HCT116 (cell line): Measurements from ENCODE around the gene TJP1. TPM values are rescaled to one million over a fixed set of nuclear protein-coding genes. Genes with fewer than 3 reads are reported as not detected.

Source experiments
- ATAC-seq: fragments of 200-7000 bp; cut with Tn5 transposase; 2 replicates; pipeline ENCODE4 v1.9.1; 2020; ENCODE audit warnings: mild to moderate bottlenecking, moderate library complexity
- BruUV-seq: library from RNA; stranded (reverse); fragments of 400-500 nt; replicated peaks from 2 replicates; lab custom pipeline; 2021; lab: Mats Ljungman, UMichigan
- CTCF ChIA-PET: fragments of 300-600 bp; sonication (Branson Sonifier 250); formaldehyde crosslinking; loops from one replicate; lab custom pipeline; 2021; ENCODE audit warnings: antibody characterized with exemption; lab: Charles Lee
- POLR2A ChIA-PET: fragments of 300-600, 350-600 bp; sonication (Branson Sonifier 250); formaldehyde crosslinking; loops from one replicate; lab custom pipeline; 2021; ENCODE audit warnings: antibody characterized with exemption; lab: Charles Lee
- RAD21 ChIA-PET, 2 experiments: fragments of 300-600 bp; sonication (Branson Sonifier 250); formaldehyde crosslinking; loops; one replicate each; lab custom pipeline; 2023; ENCODE audit warnings: low total read pairs in 2 of 2; ENCODE audit not compliant: uncharacterized antibody in 2 of 2, unreplicated experiment in 2 of 2, low non-redundant PET in 1 of 2; lab: Charles Lee
- DNase-seq: peaks from one replicate; pipeline ENCODE4 v3.0.0-alpha.2; 2010; ENCODE audit warnings: low read depth, low spot score
- H2AFZ ChIP-seq: fragments of 200-600 bp; shearing (Covaris generic), sonication (generic); 2 replicates; pipeline ENCODE4 v1.6.1; 2017; ENCODE audit warnings: low read depth, mixed run types, mixed read lengths, antibody characterized with exemption, low read length; ENCODE audit not compliant: poor library complexity, severe bottlenecking
- H3K27ac ChIP-seq: 2 replicates; pipeline ENCODE4 v1.5.1; 2012; ENCODE audit warnings: low read depth, low read length
- H3K27me3 ChIP-seq: fragments of 200-600 bp; sonication (generic); 2 replicates; pipeline ENCODE4 v1.6.1; 2016; ENCODE audit warnings: mixed run types, low read length, mixed read lengths; ENCODE audit not compliant: insufficient read depth
- H3K36me3 ChIP-seq, 2 experiments: fragments of 200-500 bp in 1 of 2; fragments of 200-600 bp in 1 of 2; sonication (Bioruptor generic) in 1 of 2; sonication (generic) in 1 of 2; 2 replicates each; pipeline versions ENCODE4 v1.5.1 to v1.6.1; 2014 to 2016; ENCODE audit warnings: low read length in 2 of 2, inconsistent platforms in 1 of 2, mixed read lengths in 1 of 2, mixed run types in 1 of 2; ENCODE audit not compliant: insufficient read depth in 2 of 2, control insufficient read depth in 1 of 2
- H3K4me1 ChIP-seq, 2 experiments: fragments of 200-600 bp in 1 of 2; sonication (generic) in 1 of 2; 2 replicates each; pipeline versions ENCODE4 v1.5.1 to v1.6.1; 2012 to 2017; ENCODE audit warnings: low read length in 2 of 2, inconsistent platforms in 1 of 2, mild to moderate bottlenecking in 1 of 2, mixed read lengths in 1 of 2, mixed run types in 1 of 2, moderate library complexity in 1 of 2; ENCODE audit not compliant: insufficient read depth in 2 of 2, control insufficient read depth in 1 of 2
- H3K4me2 ChIP-seq: fragments of 200-600 bp; sonication (generic); 2 replicates; pipeline ENCODE4 v1.6.1; 2017; ENCODE audit warnings: mixed run types, low read length, mixed read lengths
- H3K4me3 ChIP-seq, 2 experiments: fragments of 200-600 bp in 1 of 2; sonication (generic) in 1 of 2; replicated peaks in 1 of 2; 2 replicates each; pipeline ENCODE4 v1.5.1; 2011 to 2016; ENCODE audit warnings: low read length in 2 of 2, control low read depth in 1 of 2, low read depth in 1 of 2, mild to moderate bottlenecking in 1 of 2, mixed read lengths in 1 of 2, mixed run types in 1 of 2
- H3K79me2 ChIP-seq: fragments of 200-600 bp; sonication (generic); 2 replicates; pipeline ENCODE4 v1.6.1; 2017; ENCODE audit warnings: mild to moderate bottlenecking, mixed run types, low read length, moderate library complexity, mixed read lengths; ENCODE audit not compliant: insufficient read depth
- H3K9ac ChIP-seq: fragments of 200-600 bp; sonication (generic); 2 replicates; pipeline ENCODE4 v1.6.1; 2016; ENCODE audit warnings: low read length, mixed read lengths
- H3K9me2 ChIP-seq: fragments of 200-600 bp; sonication (generic), shearing (Covaris generic); 2 replicates; pipeline ENCODE4 v1.6.1; 2017; ENCODE audit warnings: mixed run types, mild to moderate bottlenecking, moderate library complexity; ENCODE audit not compliant: insufficient read depth
- H3K9me3 ChIP-seq, 2 experiments: fragments of 200-500 bp in 1 of 2; fragments of 200-600 bp in 1 of 2; sonication (Bioruptor generic) in 1 of 2; sonication (generic) in 1 of 2; 2 replicates each; pipeline ENCODE4 v1.6.1; 2014 to 2017; ENCODE audit warnings: low read length in 2 of 2, mixed read lengths in 2 of 2, inconsistent platforms in 1 of 2, low read depth in 1 of 2, mild to moderate bottlenecking in 1 of 2, mixed run types in 1 of 2, moderate library complexity in 1 of 2; ENCODE audit not compliant: control insufficient read depth in 1 of 2, insufficient read depth in 1 of 2
- H4K20me1 ChIP-seq: fragments of 200-600 bp; sonication (generic), shearing (Covaris generic); 2 replicates; pipeline ENCODE4 v1.6.1; 2017; ENCODE audit warnings: mixed run types, mild to moderate bottlenecking, moderate library complexity; ENCODE audit not compliant: insufficient read depth
- ATF3 ChIP-seq: IDR thresholded peaks from 2 replicates; pipeline ENCODE4 v1.6.1; 2012
- CBX3 ChIP-seq: IDR thresholded peaks from 2 replicates; pipeline ENCODE4 v1.6.1; 2012; ENCODE audit warnings: low read depth
- CEBPB ChIP-seq: IDR thresholded peaks from 2 replicates; pipeline ENCODE4 v1.6.1; 2012; ENCODE audit warnings: low read depth
- EGR1 ChIP-seq: IDR thresholded peaks from 2 replicates; pipeline ENCODE4 v1.6.1; 2012; ENCODE audit warnings: low read depth
- ELF1 ChIP-seq: IDR thresholded peaks from 2 replicates; pipeline ENCODE4 v1.6.1; 2012; ENCODE audit warnings: low read depth, borderline replicate concordance
- EZH2phosphoT487 ChIP-seq: fragments of 200-600 bp; IDR thresholded peaks from 2 replicates; pipeline ENCODE4 v1.6.1; 2018; ENCODE audit warnings: antibody characterized with exemption, borderline replicate concordance
- FOSL1 ChIP-seq: IDR thresholded peaks from 2 replicates; pipeline ENCODE4 v1.6.1; 2012; ENCODE audit warnings: low read depth
- JUND ChIP-seq: IDR thresholded peaks from 2 replicates; pipeline ENCODE4 v1.6.1; 2012
- MAX ChIP-seq: IDR thresholded peaks from 2 replicates; pipeline ENCODE4 v1.6.1; 2012
- POLR2A ChIP-seq: IDR thresholded peaks from 2 replicates; pipeline ENCODE4 v1.7.0; 2011; ENCODE audit warnings: borderline replicate concordance; ENCODE audit not compliant: insufficient read depth, insufficient read length; ENCODE audit errors: extremely low read depth
- REST ChIP-seq: IDR thresholded peaks from 2 replicates; pipeline ENCODE4 v1.6.1; 2012; ENCODE audit warnings: low read depth
- SIN3A ChIP-seq: IDR thresholded peaks from 2 replicates; pipeline ENCODE4 v1.6.1; 2012; ENCODE audit warnings: low read depth
- SP1 ChIP-seq: IDR thresholded peaks from 2 replicates; pipeline ENCODE4 v1.6.1; 2012; ENCODE audit warnings: low read depth
- SRF ChIP-seq: IDR thresholded peaks from 2 replicates; pipeline ENCODE4 v1.6.1; 2012; ENCODE audit warnings: low read depth
- YY1 ChIP-seq: IDR thresholded peaks from 2 replicates; pipeline ENCODE4 v1.6.1; 2011; ENCODE audit warnings: low read length, low read depth, moderate library complexity, mild to moderate bottlenecking; ENCODE audit not compliant: insufficient replicate concordance; ENCODE audit errors: extremely low read depth
- intact Hi-C: fragments of 100-400 bp; cut with micrococcal nuclease; formaldehyde crosslinking; loops from 2 replicates; pipeline ENCODE4 v1.10.0; 2022
- total RNA-seq: library from RNA; stranded (reverse); gene quantifications from one replicate; pipeline ENCODE4 v1.2.1, GENCODE V29; 2021; ENCODE audit not compliant: unreplicated experiment

Gene TJP1
- total RNA-seq, 1 experiment from 2014 or later = 83.6 TPM

- DNase-seq (no peak), ATAC-seq (no peak)
- POLR2A ChIA-PET = no interaction called here
- H3K36me3 ChIP-seq = no peaks in the 10 kb centered on the region
- intact Hi-C loops = no loop called here
- H2AFZ ChIP-seq = no peak overlapping the region
- peaks cover 23% of the 10 kb centered on the region; the same call in 1 of the 2 replicates for H4K20me1 ChIP-seq
- H3K9me3 ChIP-seq = no peaks in the 10 kb centered on the region
- no peak overlapping the region for H3K4me2 ChIP-seq
- peaks cover 99% of the 10 kb centered on the region for H3K79me2 ChIP-seq
- no peaks in the 10 kb centered on the region for H3K9me2 ChIP-seq
- RAD21 ChIA-PET = no interaction called here
- H3K4me3 ChIP-seq = no peak overlapping the region
- H3K27ac ChIP-seq = no peak overlapping the region
- BruUV-seq = no TSS peak
- no peak overlapping the region for H3K9ac ChIP-seq
- CTCF ChIA-PET = no interaction called here
- no peaks in the 10 kb centered on the region for H3K27me3 ChIP-seq
- peaks cover 12 to 44% of the 10 kb centered on the region in 2 experiments; a peak in 3 of 4 replicates for H3K4me1 ChIP-seq
- no peak for TF ChIP-seq YY1
- TF ChIP-seq ATF3 = no peak
- TF ChIP-seq SIN3A = no peak
Measured at GRCh38 chr15:29812384-29812694, 9.9 kb downstream of the TJP1 start.

- peaks cover 12 to 44% of the 10 kb centered on the region in 2 experiments; a peak in 3 of 4 replicates for H3K4me1 ChIP-seq
- DNase-seq = no peak
- no peaks in the 10 kb centered on the region for H3K27me3 ChIP-seq
- CTCF ChIA-PET = no interaction called here
- peaks cover 99% of the 10 kb centered on the region for H3K79me2 ChIP-seq
- H4K20me1 ChIP-seq = peaks cover 26% of the 10 kb centered on the region; the same call in 1 of the 2 replicates
- RAD21 ChIA-PET = no interaction called here
- H3K36me3 ChIP-seq = no peaks in the 10 kb centered on the region
- no peak overlapping the region for H3K4me2 ChIP-seq
- no peak overlapping the region for H3K27ac ChIP-seq
- no peak overlapping the region for H2AFZ ChIP-seq
- H3K9me3 ChIP-seq = no peaks in the 10 kb centered on the region
- intact Hi-C loops = no loop called here
- BruUV-seq = no TSS peak
- H3K4me3 ChIP-seq = no peak overlapping the region
- H3K9ac ChIP-seq = no peak overlapping the region
- ATAC-seq = no peak
- POLR2A ChIA-PET = no interaction called here
- H3K9me2 ChIP-seq = no peaks in the 10 kb centered on the region
- TF ChIP-seq ELF1 (no peak), REST (no peak), EZH2phosphoT487 (no peak), ATF3 (no peak), EGR1 (no peak), YY1 (no peak), MAX (no peak), SRF (no peak), CEBPB (no peak), FOSL1 (no peak), SP1 (no peak), POLR2A (no peak), CBX3 (no peak), JUND (no peak)
Measured at GRCh38 chr15:29811691-29812383, 10.4 kb downstream of the TJP1 start.
